Liver (tissue), 9 donors: ENCODE data around the gene MICAL3. TPM values are rescaled to one million over a fixed set of nuclear protein-coding genes. Genes with fewer than 3 reads are reported as not detected.

ENCODE experiments used
- DNase-seq: peaks from one replicate; pipeline ENCODE4 v3.0.0-alpha.2; 2017; ENCODE audit warnings: low spot score
- H3K27ac ChIP-seq, 2 donors: one replicate each; pipeline ENCODE4 v1.7.0; 2013; ENCODE audit warnings: inconsistent platforms in 2 of 2, low read length in 2 of 2, control low read depth in 1 of 2, low read depth in 1 of 2, mild to moderate bottlenecking in 1 of 2
- H3K27me3 ChIP-seq, 4 donors: one replicate each; pipeline versions ENCODE4 v1.6.1 to v1.7.0; 2013; ENCODE audit warnings: low read length in 3 of 4, inconsistent platforms in 1 of 4, mild to moderate bottlenecking in 1 of 4, moderate library complexity in 1 of 4; ENCODE audit not compliant: control insufficient read depth in 4 of 4, insufficient read depth in 4 of 4
- H3K36me3 ChIP-seq, 4 donors: one replicate each; pipeline versions ENCODE4 v1.6.1 to v1.7.0; 2013; ENCODE audit warnings: low read length in 3 of 4, mild to moderate bottlenecking in 3 of 4, low read depth in 1 of 4, moderate library complexity in 1 of 4; ENCODE audit not compliant: control insufficient read depth in 4 of 4, insufficient read depth in 3 of 4
- H3K4me1 ChIP-seq, 4 donors: one replicate each; pipeline versions ENCODE4 v1.6.1 to v1.7.0; 2013; ENCODE audit warnings: low read length in 3 of 4, mild to moderate bottlenecking in 3 of 4, moderate library complexity in 1 of 4; ENCODE audit not compliant: control insufficient read depth in 4 of 4, insufficient read depth in 4 of 4
- H3K4me3 ChIP-seq, 3 donors: one replicate each; pipeline versions ENCODE4 v1.6.1 to v1.7.0; 2013; ENCODE audit warnings: low read length in 3 of 3, control low read depth in 1 of 3, low read depth in 1 of 3, mild to moderate bottlenecking in 1 of 3
- H3K9ac ChIP-seq, 2 donors: one replicate each; pipeline ENCODE4 v1.7.0; 2013; ENCODE audit warnings: low read length in 2 of 2, mild to moderate bottlenecking in 2 of 2, moderate library complexity in 2 of 2, control low read depth in 1 of 2, low read depth in 1 of 2
- H3K9me3 ChIP-seq, 4 donors: one replicate each; pipeline versions ENCODE4 v1.6.1 to v1.7.0; 2013; ENCODE audit warnings: low read length in 3 of 4; ENCODE audit not compliant: control insufficient read depth in 4 of 4
- ATF3 ChIP-seq: IDR thresholded peaks from 2 replicates; pipeline ENCODE4 v1.6.1; 2016; ENCODE audit warnings: antibody characterized with exemption
- EGR1 ChIP-seq, 2 donors: IDR thresholded peaks; 2 replicates each; pipeline ENCODE4 v1.6.1; 2016 to 2018; ENCODE audit warnings: antibody characterized with exemption in 2 of 2, low read depth in 2 of 2
- FOXA1 ChIP-seq: IDR thresholded peaks from 2 replicates; pipeline ENCODE4 v1.6.1; 2016; ENCODE audit warnings: antibody characterized with exemption
- FOXA2 ChIP-seq: IDR thresholded peaks from 2 replicates; pipeline ENCODE4 v1.6.1; 2016; ENCODE audit warnings: antibody characterized with exemption
- GABPA ChIP-seq, 2 donors: IDR thresholded peaks in 1 of 2; conservative IDR thresholded peaks in 1 of 2; 2 replicates each; pipeline ENCODE4 v1.6.1; 2016; ENCODE audit warnings: antibody characterized with exemption in 2 of 2, mild to moderate bottlenecking in 1 of 2, moderate library complexity in 1 of 2
- HNF4A ChIP-seq, 2 donors: conservative IDR thresholded peaks; 2 replicates each; pipeline ENCODE4 v1.6.1; 2016; ENCODE audit warnings: antibody characterized with exemption in 2 of 2, mild to moderate bottlenecking in 2 of 2
- HNF4G ChIP-seq: IDR thresholded peaks from 2 replicates; pipeline ENCODE4 v1.6.1; 2016; ENCODE audit warnings: antibody characterized with exemption
- JUND ChIP-seq, 2 donors: IDR thresholded peaks; 2 replicates each; pipeline ENCODE4 v1.6.1; 2016; ENCODE audit warnings: antibody characterized with exemption in 2 of 2
- NR2F2 ChIP-seq: IDR thresholded peaks from 2 replicates; pipeline ENCODE4 v1.6.1; 2016; ENCODE audit warnings: antibody characterized with exemption
- RAD21 ChIP-seq, 2 donors: IDR thresholded peaks; 2 replicates each; pipeline ENCODE4 v1.6.1; 2016; ENCODE audit warnings: antibody characterized with exemption in 2 of 2, mild to moderate bottlenecking in 2 of 2
- RXRA ChIP-seq, 2 donors: IDR thresholded peaks; 2 replicates each; pipeline ENCODE4 v1.6.1; 2017 to 2018; ENCODE audit warnings: antibody characterized with exemption in 2 of 2, mild to moderate bottlenecking in 1 of 2
- SP1 ChIP-seq: IDR thresholded peaks from 2 replicates; pipeline ENCODE4 v1.6.1; 2018; ENCODE audit warnings: antibody characterized with exemption, mild to moderate bottlenecking
- TAF1 ChIP-seq: conservative IDR thresholded peaks from 2 replicates; pipeline ENCODE4 v1.6.1; 2016; ENCODE audit warnings: antibody characterized with exemption, mild to moderate bottlenecking
- YY1 ChIP-seq: IDR thresholded peaks from 2 replicates; pipeline ENCODE4 v1.6.1; 2016; ENCODE audit warnings: antibody characterized with exemption, mild to moderate bottlenecking
- ZBTB33 ChIP-seq: IDR thresholded peaks from 2 replicates; pipeline ENCODE4 v1.6.1; 2016; ENCODE audit warnings: antibody characterized with exemption
- WGBS: extraction: QIAGEN DNeasy Blood & Tissue Kit; methylation state at CpG from one replicate; pipeline ENCODE4 v1.1.7; 2013; 5-methylcytosine and 5-hydroxymethylcytosine counted together
- polyA plus RNA-seq, 2 donors: library from polyadenylated mRNA; stranded (reverse) in 1 of 2; unstranded in 1 of 2; fragments of 200-250 nt in 1 of 2; fragments of >200 nt in 1 of 2; fragmentation: Nextera tagmentation in 1 of 2; extraction: Ambion mirVana in 1 of 2; gene quantifications; one replicate each; pipeline versions ENCODE4 v1.2.1 to v1.2.3, GENCODE V29; 2013 to 2015
- total RNA-seq, 2 donors: library from RNA; depleted of rRNA; stranded (reverse); fragments of >200 nt; gene quantifications; one replicate each; pipeline ENCODE4 v1.2.3, GENCODE V29; 2014
- TF ChIP-seq, protein P1 (sequence below): IDR thresholded peaks from 2 replicates; pipeline ENCODE4 v1.6.1; 2016; ENCODE audit warnings: antibody characterized with exemption
- TF ChIP-seq, protein P2 (sequence below): fragments of 150-350 bp; IDR thresholded peaks from 2 replicates; pipeline ENCODE4 v1.5.1; 2017; ENCODE audit warnings: improper control_type of control experiment, low read depth, low read length; ENCODE audit not compliant: missing input control
- TF ChIP-seq, protein P3 (sequence below): IDR thresholded peaks from 2 replicates; pipeline ENCODE4 v1.6.1; 2016; ENCODE audit warnings: antibody characterized with exemption, mild to moderate bottlenecking
- donor health status: healthy.
- donor health status: healthy.
- donor health status: healthy.
- donor health status: healthy.
- donor health status: healthy.

The MICAL3 gene
- total and polyA plus RNA-seq, 4 donors = 6.4 to 38.4 (median 23.4) TPM

DNA sequence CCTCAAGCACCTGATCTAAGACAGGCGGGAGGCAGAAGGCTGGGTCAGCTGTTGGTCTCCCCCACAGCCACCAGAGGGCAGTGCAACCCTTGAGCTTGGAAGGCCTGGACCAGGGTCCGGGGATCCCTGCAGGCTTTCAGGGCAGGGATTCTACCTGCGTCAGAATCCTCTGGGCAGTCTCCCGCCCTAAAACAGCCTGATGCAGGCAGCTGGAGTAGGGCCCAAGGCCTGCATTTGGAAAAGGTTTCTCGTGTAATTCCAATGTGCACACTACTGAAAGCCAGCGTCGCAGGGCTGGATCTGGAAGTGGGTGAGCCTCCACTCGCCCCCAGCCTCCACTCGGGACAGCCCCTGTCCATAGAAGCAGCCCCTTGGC, 281.8 kb downstream of the MICAL3 start (continued):
- TF ChIP-seq ZBTB33 (no peak), HNF4A (conservative IDR thresholded peaks at IDR 0.05) (peak; percentile 23 to 37), HNF4G (no peak), SP1 (no peak), FOXA2 (no peak), NR2F2 (no peak)
- TF ChIP-seq, protein P1, sequence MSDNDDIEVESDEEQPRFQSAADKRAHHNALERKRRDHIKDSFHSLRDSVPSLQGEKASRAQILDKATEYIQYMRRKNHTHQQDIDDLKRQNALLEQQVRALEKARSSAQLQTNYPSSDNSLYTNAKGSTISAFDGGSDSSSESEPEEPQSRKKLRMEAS = no peak

- Histone ChIP-seq H3K27ac (no peak overlapping the region), H3K9ac (no peak overlapping the region), H3K27me3 (no peaks in the 10 kb centered on the region), H3K4me1 (peaks cover 0 to 12% (median 3%) of the 10 kb centered on the region in 4 donors), H3K36me3 (peaks cover 0 to 19% (median 10%) of the 10 kb centered on the region in 4 donors), H3K4me3 (no peak overlapping the region), H3K9me3 (no peaks in the 10 kb centered on the region)
- 76% methylated on average over 18 of the region's 18 CpGs for WGBS
- TF ChIP-seq HNF4A (conservative IDR thresholded peaks at IDR 0.05) = no peak
- TF ChIP-seq FOXA2 = no peak
- no peak for TF ChIP-seq RXRA (IDR thresholded peaks at IDR 0.05)
- TF ChIP-seq ZBTB33 = no peak
- no peak for DNase-seq
Observed at GRCh38 chr22:17741866-17742526, 282.4 kb downstream of the MICAL3 start.

DNA sequence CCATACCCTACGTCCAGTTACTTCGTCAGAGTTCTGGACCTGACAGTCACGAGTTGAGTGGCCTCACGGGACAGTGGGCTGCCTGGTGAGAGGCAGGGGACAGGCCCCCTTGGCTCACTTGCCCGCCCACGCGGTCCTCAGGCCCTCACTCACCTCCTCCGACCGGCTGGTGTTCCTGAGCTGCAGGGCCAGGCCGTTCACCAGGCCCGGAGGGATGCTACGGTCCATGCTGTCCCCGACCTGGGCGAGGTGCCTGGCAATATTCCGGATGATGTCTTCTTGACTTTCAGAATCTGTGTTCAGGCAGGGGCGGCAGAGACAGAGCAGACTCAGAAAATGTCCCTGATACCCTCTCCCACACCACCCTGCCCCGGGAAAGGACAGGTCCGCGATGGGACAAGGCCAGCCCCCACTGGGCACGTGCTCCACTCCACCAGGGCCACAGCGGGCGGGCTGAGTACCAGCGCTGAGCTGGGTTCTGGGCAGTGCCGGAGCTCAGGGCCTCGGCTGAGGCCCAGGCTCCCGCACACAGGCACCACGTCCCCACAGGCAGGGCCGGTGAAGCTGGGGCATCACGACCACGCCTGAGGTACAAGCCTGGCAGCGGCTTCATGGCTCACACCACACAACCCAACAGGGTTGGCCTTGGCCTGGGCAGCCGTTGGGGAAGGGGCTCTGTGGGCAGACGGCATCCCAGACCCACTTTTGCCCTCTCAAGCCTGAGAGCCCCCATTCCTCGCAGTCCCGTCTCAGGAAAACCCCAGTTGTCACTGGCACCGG, 285.0 kb downstream of the MICAL3 start:
- H3K36me3 ChIP-seq = peaks cover 0 to 29% (median 20%) of the 10 kb centered on the region in 4 donors
- no peak for DNase-seq
- no peaks in the 10 kb centered on the region for H3K9me3 ChIP-seq
- no peaks in the 10 kb centered on the region for H3K27me3 ChIP-seq
- peaks cover 0 to 12% (median 3%) of the 10 kb centered on the region in 4 donors for H3K4me1 ChIP-seq
- 93% methylated on average over 36 of the region's 36 CpGs for WGBS
- H3K9ac ChIP-seq = no peak overlapping the region
- H3K27ac ChIP-seq = no peak overlapping the region
- no peak overlapping the region for H3K4me3 ChIP-seq
- TF ChIP-seq, protein P2, sequence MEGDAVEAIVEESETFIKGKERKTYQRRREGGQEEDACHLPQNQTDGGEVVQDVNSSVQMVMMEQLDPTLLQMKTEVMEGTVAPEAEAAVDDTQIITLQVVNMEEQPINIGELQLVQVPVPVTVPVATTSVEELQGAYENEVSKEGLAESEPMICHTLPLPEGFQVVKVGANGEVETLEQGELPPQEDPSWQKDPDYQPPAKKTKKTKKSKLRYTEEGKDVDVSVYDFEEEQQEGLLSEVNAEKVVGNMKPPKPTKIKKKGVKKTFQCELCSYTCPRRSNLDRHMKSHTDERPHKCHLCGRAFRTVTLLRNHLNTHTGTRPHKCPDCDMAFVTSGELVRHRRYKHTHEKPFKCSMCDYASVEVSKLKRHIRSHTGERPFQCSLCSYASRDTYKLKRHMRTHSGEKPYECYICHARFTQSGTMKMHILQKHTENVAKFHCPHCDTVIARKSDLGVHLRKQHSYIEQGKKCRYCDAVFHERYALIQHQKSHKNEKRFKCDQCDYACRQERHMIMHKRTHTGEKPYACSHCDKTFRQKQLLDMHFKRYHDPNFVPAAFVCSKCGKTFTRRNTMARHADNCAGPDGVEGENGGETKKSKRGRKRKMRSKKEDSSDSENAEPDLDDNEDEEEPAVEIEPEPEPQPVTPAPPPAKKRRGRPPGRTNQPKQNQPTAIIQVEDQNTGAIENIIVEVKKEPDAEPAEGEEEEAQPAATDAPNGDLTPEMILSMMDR = no peak
- TF ChIP-seq SP1 = no peak
- no peak for TF ChIP-seq FOXA2
- no peak for TF ChIP-seq HNF4A (conservative IDR thresholded peaks at IDR 0.05)
- TF ChIP-seq HNF4G = no peak
- TF ChIP-seq YY1 = no peak
- TF ChIP-seq ATF3 = no peak
- TF ChIP-seq, protein P3, sequence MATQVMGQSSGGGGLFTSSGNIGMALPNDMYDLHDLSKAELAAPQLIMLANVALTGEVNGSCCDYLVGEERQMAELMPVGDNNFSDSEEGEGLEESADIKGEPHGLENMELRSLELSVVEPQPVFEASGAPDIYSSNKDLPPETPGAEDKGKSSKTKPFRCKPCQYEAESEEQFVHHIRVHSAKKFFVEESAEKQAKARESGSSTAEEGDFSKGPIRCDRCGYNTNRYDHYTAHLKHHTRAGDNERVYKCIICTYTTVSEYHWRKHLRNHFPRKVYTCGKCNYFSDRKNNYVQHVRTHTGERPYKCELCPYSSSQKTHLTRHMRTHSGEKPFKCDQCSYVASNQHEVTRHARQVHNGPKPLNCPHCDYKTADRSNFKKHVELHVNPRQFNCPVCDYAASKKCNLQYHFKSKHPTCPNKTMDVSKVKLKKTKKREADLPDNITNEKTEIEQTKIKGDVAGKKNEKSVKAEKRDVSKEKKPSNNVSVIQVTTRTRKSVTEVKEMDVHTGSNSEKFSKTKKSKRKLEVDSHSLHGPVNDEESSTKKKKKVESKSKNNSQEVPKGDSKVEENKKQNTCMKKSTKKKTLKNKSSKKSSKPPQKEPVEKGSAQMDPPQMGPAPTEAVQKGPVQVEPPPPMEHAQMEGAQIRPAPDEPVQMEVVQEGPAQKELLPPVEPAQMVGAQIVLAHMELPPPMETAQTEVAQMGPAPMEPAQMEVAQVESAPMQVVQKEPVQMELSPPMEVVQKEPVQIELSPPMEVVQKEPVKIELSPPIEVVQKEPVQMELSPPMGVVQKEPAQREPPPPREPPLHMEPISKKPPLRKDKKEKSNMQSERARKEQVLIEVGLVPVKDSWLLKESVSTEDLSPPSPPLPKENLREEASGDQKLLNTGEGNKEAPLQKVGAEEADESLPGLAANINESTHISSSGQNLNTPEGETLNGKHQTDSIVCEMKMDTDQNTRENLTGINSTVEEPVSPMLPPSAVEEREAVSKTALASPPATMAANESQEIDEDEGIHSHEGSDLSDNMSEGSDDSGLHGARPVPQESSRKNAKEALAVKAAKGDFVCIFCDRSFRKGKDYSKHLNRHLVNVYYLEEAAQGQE = no peak
- TF ChIP-seq NR2F2 = no peak
- TF ChIP-seq, protein P1 = no peak
- no peak for TF ChIP-seq TAF1
- TF ChIP-seq FOXA1 = no peak
- TF ChIP-seq JUND (IDR thresholded peaks at IDR 0.05) = no peak
- TF ChIP-seq RXRA (IDR thresholded peaks at IDR 0.05) = no peak
- TF ChIP-seq EGR1 (IDR thresholded peaks at IDR 0.05; ENCODE audit: low read depth in 2 of 2) = no peak
- TF ChIP-seq GABPA (IDR thresholded peaks at IDR 0.05 in 1 of 2, conservative IDR thresholded peaks at IDR 0.05 in 1 of 2) = no peak
- no peak for TF ChIP-seq RAD21 (IDR thresholded peaks at IDR 0.05)
